ENCODE data around the gene PTGIS.

The PTGIS gene

DNA sequence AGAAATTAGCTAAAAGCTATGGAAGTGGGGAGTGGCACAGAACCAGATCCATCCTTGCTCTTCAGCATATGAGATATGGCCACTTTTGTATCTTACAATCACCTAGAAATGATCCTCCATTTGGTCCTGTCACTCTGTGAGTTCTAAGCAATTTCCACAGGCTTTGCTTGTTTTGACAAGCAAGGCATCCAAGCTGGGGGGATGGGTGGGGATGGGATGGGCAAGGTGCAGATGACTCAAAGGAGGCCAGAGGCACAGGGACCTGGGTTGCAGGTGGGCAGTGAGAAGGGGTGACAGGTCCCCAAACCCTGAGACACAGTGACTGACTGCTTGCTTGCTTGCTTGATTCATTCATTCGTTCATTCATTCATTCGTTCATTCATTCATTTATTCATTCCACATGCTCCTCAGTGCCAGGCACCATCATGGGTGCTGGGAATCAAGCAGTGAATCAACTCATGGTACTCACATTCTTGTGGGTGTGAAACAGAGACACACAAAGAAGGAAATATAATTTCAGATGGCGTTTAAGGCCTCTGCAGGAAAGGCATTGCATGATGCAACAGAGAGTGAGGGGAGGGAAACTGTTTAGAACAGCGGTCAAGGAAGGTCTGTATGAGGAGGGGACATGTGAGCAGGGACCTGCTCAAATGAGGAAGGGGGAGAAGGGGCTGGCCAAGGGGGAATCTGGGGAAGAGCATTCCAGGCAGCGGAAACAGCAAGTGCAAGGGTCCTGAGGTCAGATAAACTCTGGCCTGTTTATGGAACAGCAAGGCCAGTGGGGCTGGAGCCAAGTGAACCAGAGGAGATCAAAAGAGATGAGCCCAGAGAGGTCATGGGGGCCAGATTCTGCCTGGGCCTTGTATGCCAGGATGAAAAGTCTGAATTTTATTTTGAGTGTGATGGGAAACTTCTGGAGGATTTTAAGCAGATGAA lies 88.9 kb downstream of the PTGIS start:
- FAIRE-seq = peak; percentile 95
- DNase-seq (ENCODE audit: insufficient read length, low spot score) = no peak

DNA sequence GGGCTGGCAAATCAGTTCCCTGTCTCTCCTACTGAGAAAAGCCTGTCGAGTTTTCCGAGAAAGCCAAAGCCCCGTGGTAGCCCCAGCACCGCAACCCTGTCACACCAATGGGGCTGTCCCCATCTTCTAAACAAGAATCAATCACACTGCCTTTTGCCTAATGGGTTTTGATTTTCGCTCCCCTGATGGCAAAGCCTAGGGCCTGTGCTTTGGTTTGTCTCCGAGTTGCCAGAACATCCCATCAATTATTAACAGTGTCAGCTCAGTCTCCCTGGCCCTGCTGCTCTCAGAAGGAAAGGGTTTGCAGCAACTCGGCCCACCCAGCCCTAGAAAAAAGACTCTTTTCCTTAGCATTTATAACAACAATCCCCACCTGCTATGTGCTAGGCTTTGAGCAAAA lies 89.7 kb downstream of the PTGIS start:
- FAIRE-seq = no peak

DNA sequence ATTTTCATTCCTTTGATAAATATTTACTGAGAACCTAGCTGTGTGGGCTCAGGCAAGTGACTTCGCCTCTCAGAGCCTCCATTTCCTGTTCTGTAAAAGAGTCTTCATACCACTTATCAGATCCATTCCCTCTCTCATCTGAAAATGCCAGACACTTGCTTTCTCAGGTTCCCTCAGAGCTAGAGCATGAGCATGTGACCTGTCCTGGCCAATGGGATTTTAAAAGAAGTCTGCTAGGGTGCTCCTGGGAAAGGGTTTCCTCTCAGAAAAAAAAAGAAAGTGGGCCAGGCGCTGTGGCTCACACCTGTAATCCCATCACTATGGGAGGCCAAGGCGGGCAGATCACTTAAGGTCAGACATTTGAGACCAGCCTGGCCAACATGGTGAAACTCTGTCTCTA lies 90.7 kb downstream of the PTGIS start:
- peak; percentile 33 for FAIRE-seq
- no peak for DNase-seq (ENCODE audit: insufficient read length, low spot score)

More for the DNA sequence above, 89.7 kb downstream of the PTGIS start:
- DNase-seq (ENCODE audit: insufficient read length, low spot score) = no peak

DNA sequence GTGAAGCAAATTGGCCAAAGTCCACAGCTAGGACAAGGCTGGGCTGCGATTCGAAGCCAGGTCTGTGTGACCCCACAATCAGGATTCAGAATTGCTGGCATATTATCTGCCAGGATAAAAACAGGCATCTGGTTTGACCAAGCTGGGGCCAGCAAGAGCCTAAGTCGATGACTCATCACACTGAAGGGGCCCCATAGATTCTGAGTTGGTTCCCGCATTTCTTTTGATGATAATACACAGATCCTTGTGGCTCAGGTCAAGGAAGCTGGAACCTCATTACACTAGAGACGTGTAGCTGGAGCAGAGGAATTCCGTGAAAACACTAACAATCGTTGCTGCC lies 92.0 kb downstream of the PTGIS start:
- no peak for FAIRE-seq
- peak; percentile 61 for DNase-seq (ENCODE audit: insufficient read length, low spot score)

DNA sequence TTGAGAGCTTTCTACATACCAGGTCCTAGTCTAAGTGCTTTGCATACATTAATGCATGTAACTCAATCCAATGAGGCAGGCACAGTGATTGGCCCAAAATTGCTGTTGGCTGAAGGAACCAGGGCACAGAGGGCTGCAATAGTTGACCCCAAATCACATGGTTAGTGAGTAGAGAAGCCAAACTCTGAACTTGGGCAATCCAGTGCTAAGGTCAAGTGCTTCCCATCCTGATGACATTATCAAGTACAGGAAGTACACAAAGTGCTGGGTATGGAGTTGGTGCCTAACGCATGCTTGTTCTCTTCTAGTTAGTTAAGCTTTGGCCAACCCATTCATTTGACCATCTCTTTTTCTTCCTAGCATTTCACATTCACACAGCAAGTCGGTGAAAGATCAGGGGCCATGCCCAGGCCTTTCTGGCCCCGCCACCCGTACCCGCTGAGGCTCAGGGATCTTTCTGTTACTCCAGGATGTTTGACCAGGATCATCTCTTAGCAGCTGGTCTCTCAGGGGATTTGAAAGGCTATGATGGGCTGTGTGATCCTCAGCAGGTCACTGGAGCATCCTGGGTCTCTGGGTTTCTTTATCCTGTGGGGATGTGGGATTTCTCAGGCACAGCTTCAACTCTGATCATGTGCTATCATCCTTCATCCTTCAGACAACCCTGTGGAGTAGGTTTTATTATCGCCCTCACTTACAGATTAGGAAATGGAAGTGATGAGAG lies 92.5 kb downstream of the PTGIS start:
- FAIRE-seq = peak; percentile 92

DNA sequence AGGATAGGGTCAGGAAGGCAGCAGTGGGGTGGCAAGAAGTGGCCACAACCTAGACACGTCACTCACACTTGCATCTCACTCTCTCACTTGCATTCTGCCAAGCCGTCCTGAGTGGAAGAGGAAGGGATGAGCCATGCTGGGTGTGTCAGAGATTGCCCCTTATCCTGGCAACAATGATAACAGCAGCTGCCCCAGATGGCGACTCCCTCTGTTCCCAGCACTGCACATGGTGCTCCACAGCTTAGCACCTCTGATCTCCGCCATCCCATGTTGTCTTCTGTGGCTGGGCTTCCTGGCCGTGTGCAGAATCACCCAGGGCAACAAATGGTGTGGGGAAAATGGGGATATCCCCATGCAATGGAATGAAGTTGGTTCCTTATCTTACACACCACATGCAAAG lies 96.5 kb downstream of the PTGIS start:
- DNase-seq (ENCODE audit: insufficient read length, low spot score) (no peak), FAIRE-seq (peak; percentile 97)

More for the DNA sequence above, 92.5 kb downstream of the PTGIS start:
- DNase-seq (ENCODE audit: insufficient read length, low spot score) = no peak

DNA sequence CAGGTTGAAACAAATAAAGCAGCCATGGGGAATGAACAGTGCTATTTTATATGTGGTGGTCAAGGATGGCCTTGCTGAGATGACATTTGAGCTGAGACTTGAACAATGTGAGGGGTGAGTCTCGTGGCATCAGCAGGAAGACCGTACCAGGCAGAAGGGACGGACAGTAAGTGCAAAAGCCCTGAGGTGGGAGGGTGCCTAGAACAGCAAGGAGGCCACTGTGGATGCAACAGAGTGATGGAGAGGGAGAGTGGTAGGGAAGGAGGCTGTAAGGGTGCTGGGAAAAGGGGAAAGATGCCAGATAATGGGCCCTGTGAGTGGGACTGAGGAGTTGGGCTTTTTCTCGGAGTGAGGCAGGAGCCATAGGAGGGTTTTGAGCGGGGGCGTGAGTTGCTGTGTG lies 97.0 kb downstream of the PTGIS start:
- no peak for FAIRE-seq

DNA sequence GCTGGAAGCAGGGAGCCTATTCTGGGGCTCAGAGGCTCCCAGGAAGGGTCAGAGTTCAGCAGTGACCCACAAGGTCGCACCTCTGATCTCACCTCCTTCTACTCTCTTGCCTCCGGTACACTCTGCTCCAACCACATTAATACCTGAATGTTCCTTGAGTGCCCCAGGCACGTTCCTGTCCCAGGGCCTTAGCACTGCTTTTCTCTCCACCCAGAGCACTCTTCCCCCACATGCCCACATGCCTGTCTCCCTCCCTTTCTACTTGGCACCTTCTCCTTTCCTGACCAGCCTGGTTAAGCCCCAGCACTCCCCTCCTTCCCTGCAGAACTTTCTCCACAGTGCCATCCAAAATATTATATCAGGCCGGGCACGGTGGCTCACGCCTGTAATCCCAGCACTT lies 98.9 kb downstream of the PTGIS start:
- FAIRE-seq (peak; percentile 42), DNase-seq (ENCODE audit: insufficient read length, low spot score) (no peak)

More for the DNA sequence above, 97.0 kb downstream of the PTGIS start:
- DNase-seq (ENCODE audit: insufficient read length, low spot score) = no peak

DNA sequence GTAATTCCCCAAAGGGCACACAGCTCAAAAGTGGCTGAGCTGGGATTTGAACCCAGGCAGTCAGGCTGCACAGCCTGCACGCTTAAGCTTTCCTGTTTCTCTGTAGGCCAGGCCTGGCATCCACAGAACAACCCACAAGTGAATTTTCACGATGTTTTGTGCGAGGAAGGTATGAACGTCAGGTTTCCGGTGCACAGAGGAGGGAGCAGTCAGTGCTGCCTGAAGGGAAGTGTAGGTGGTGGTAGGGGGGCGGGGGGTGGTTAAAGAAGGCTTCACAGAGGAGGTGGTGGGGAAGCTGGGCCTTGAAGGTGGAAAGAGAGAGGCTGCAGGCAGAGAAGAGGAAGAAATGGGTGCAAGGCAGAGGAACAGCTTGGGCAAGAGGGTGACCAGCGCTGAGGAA lies 99.5 kb downstream of the PTGIS start:
- no peak for DNase-seq (ENCODE audit: insufficient read length, low spot score)
- FAIRE-seq = no peak

DNA sequence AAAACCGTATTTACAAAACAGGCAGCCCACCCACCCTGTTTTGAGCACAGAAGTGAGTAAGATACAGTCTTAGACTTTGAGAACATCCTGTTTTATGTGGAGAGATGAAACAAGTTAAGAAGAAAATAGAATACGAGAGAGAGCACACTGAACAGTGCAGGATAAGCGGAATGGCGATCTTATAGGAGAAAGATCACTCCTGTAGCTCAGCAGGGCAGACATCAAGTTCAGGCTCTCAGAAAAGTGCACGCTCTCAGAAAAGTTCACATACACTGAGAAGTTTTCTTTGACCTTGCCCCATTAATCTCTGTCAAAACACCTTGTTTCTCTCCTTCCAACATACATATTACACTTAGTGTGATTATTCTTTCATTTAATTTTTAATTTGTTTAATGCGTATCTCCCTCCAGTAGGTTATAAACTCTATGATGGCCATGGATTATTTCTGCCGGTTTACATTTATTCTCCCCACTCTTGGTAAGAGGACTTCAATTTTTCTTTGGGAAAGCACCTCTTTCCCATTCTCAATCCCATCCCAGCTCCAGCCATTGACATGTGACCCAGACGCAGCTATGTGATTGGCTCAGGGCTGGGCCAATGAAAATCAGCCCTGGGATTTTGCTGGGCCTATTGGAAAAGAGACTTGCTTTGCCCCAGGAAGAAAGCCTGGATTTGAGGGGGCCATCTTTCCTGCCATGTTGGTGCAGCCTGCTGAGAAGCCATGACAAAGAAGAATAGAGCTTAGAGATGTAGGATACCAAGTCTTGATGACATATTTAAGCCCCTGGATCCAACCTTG lies 101.6 kb downstream of the PTGIS start:
- FAIRE-seq (peak; percentile 70), DNase-seq (ENCODE audit: insufficient read length, low spot score) (no peak)

DNA sequence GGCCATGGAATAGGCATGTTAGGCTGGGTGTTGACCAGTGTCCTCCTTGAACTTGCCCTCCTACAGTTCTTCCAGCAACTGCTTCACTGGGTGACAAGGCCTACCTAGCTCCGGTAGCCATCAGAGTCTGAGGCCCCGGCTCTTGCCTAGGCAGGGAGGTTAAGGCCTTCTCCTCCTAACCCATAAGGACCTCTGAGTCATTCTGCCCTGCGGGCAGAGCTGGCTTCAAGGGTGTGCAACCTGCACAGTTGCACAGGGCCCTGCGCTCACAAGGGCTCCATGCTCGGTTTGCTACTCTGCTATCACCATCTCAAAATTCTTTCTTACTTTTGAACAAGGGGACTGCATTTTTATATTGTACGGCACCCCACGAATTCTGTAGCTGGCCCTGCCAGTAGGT lies 103.4 kb downstream of the PTGIS start:
- DNase-seq (ENCODE audit: insufficient read length, low spot score) = no peak
- FAIRE-seq = peak; percentile 36

DNA sequence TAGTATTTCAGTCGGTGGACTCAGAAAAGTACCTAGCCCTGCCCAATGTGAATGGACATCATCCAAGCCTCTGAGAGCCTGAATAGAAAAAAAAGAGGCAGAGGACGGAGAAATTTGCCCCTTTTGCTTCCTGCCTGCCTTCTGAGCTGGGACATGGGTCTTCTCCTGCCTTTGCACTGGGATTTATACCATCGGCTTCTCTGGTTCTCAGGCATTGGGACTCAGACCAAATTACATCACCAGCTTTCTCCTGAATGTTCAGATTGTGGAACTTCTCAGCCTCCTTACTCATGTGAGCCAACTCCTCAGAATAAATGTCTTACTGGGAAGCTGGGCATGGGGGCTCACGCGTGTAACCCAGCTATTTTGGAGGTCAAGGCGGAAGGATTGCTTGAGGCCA lies 105.3 kb downstream of the PTGIS start:
- DNase-seq (ENCODE audit: insufficient read length, low spot score) (no peak), FAIRE-seq (no peak)

DNA sequence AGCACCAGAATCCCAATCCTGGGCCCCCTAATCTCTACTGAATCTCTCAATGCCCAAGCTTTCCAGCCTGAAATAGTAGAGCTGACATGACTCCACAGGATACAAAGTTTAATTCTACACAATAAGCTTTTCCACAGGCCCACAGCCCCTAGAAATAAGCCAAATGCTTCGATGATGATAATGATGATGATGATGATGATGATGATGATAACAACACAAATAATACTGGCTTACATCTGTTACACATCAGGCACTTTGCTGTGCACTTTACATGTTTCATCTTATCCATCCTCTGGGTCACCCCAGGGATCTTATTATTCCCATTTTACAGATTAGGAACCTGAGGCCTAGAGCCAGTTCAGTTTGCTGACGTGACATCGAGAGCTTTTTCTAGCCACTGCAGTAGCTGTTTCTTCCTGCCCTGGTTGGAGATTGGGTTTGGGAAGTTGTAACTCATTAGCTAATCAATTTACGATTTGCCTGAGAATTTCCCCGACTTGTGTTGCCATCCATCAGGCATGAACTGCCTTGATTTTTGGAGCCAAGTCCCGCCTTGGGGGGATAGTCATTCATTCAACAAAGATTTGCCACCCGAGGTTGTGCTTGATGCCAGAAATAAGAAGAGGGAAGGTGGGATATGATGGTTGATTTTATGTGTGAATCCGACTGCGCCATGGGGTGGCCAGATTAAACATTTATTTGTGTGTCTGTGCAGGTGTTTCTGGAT lies 105.9 kb downstream of the PTGIS start:
- DNase-seq (ENCODE audit: insufficient read length, low spot score) (no peak), FAIRE-seq (peak; percentile 87)

DNA sequence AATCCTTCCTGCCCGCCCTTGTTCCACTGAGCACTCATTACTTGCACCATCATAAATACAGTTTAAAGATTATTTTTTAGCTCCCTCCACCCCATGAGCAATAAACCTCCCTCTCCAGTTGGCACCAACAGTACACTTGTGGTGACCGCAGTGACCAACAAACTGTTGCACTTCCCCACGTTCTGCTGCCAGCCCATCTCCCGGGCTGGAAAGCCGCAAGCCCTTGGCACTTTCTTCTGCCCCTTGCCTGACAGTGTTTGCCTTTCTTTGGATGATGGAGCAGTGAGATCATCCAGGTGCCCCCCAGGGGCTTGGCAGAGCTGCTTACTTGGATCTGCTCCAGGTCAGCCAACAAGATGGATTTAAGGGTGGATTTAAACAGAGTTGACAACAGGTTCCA lies 107.0 kb downstream of the PTGIS start:
- FAIRE-seq (peak; percentile 69), DNase-seq (ENCODE audit: insufficient read length, low spot score) (no peak)

DNA sequence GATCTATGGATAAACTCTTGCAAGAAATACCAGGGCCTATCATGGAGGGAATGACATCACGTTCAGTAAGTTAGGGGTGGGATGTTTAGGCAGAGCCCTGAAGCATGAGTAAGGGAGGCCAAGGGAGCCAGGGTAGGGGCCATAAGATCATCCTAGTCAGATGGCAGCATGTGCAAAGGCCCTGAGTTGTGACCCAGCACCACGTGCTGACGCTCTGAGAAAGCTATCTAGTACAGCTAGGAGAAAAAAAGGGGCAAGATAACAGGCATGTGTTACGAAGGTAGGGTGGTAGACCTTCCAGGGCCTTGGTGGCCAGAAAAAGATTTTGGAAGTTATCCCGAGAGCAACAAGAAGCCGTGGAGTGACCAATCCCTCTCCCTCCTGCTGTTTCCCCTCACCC lies 107.8 kb downstream of the PTGIS start:
- FAIRE-seq = no peak
- no peak for DNase-seq (ENCODE audit: insufficient read length, low spot score)

DNA sequence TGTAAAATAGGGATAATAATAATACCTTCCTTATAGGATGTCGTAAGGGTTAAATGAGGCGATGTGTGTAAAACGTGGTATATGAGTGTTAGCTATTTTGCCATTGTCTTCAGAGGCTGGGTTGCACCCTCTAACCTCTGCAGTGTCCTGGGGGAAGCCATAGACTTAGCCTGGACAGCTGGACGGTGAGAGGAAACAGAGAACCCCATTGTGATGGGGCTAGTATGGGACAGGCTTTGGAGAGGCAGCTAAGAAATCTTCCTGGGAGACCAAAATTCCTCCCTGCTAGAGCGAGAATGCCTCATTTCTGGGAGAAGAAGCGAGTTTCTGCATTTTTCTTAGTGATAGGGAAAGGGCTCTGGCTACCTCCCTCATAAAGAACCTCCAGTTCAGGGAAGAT lies 108.3 kb downstream of the PTGIS start:
- FAIRE-seq (peak; percentile 81), DNase-seq (ENCODE audit: insufficient read length, low spot score) (no peak)

DNA sequence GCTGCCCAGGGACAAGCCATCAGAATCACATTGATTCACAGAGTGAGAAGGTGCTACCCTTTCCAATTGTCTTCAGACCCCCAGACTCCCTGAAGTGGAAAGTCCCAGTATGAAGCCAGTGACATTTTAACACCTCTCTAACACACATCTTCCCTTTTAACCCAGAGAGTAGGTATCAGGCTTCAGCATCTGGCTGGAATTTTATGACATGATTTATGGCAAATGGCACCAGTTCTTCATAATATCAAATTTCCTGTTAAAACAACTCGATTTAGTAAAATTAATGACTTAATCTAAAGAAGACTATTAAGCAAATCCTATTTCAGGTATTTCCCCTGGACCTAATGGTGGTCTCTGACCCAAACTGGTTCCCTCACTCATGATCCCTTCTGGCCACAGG lies 110.5 kb downstream of the PTGIS start:
- FAIRE-seq (no peak), DNase-seq (ENCODE audit: insufficient read length, low spot score) (no peak)

DNA sequence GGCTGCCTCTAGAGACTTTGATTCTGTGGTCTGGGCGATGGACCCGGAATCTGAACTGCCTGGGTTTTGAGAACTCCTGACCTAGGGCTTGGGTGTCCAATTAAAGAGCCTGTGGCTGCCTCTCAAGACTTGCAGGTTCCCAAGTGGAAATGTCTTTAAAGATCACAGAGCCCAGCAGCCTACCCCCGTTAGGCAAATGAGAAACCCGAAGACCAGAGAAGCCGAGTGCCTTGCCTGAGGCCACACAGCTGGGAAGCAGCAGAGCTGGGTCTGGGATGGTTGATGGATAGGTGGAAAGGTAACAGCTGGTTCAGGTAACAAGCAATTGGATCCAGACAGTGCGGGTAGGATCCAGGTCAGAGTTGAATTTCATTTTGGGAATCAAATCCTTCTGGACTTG lies 111.3 kb downstream of the PTGIS start:
- DNase-seq (ENCODE audit: insufficient read length, low spot score) = no peak
- FAIRE-seq = no peak

DNA sequence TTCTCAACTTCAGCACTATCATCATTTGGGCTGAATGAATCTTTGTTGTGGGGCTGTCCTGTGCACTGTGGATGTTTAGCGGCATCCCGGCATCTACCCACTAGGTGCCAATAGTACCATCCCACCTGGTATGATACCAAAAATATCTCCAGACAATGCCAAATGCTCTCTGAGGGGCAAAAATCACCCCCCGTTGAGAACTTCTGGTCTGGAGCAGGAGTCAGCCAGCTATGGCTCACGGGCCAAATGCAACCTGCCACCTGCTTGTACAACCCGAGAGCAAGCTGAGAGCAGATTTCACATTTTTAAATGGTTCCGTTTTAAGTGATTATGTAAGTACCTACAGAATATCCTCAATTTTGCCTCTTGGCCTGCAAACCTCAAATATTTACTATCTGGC lies 112.2 kb downstream of the PTGIS start:
- DNase-seq (ENCODE audit: insufficient read length, low spot score) (no peak), FAIRE-seq (peak; percentile 85)
